B cell (primary cell): Measurements from ENCODE around the gene FMN2. TPM values are rescaled to one million over a fixed set of nuclear protein-coding genes. Genes with fewer than 3 reads are reported as not detected.

Source experiments
- ATAC-seq: fragments of 200-7000 bp; cut with Tn5 transposase; one replicate; pipeline ENCODE4 v1.10.0; 2021; ENCODE audit warnings: low read depth, mild to moderate bottlenecking, moderate number of reproducible peaks, moderate library complexity
- CTCF ChIA-PET: fragments of 350-600 bp; sonication (Branson Sonifier 250); formaldehyde crosslinking; loops from one replicate; lab custom pipeline; 2021; ENCODE audit warnings: antibody characterized with exemption, inconsistent platforms; lab: Charles Lee
- POLR2A ChIA-PET: fragments of 350-600 bp; sonication (Branson Sonifier 250); formaldehyde crosslinking; loops from one replicate; lab custom pipeline; 2021; ENCODE audit warnings: antibody characterized with exemption; lab: Charles Lee
- DNase-seq: peaks from one replicate; pipeline ENCODE4 v3.0.0; 2013
- H2AFZ ChIP-seq: 2 replicates; pipeline ENCODE4 v1.6.1; 2012; ENCODE audit warnings: mild to moderate bottlenecking, low read depth, low read length; ENCODE audit not compliant: insufficient read depth, poor library complexity, severe bottlenecking
- H3K27ac ChIP-seq, 2 donors: 1 replicate in 1 of 2; 2 replicates in 1 of 2; pipeline ENCODE4 v1.5.1; 2012 to 2013; ENCODE audit warnings: low read length in 2 of 2, mild to moderate bottlenecking in 2 of 2, moderate library complexity in 1 of 2
- H3K27me3 ChIP-seq, 4 experiments: fragments of 200-600 bp in 1 of 4; sonication (generic) in 1 of 4; replicated peaks in 1 of 4; 1 replicate in 2 of 4; 2 replicates in 2 of 4; pipeline versions ENCODE4 v1.6.1 to v1.7.0; 2013 to 2016; ENCODE audit warnings: low read length in 3 of 4, mild to moderate bottlenecking in 2 of 4, mixed read lengths in 1 of 4, moderate library complexity in 1 of 4; ENCODE audit not compliant: insufficient read depth in 4 of 4, control insufficient read depth in 3 of 4; ENCODE audit errors: control extremely low read depth in 1 of 4
- H3K36me3 ChIP-seq, 2 experiments: replicated peaks in 1 of 2; 1 replicate in 1 of 2; 2 replicates in 1 of 2; pipeline versions ENCODE4 v1.6.1 to v1.7.1; 2013; ENCODE audit warnings: low read length in 1 of 2; ENCODE audit not compliant: insufficient read depth in 2 of 2, control insufficient read depth in 1 of 2; ENCODE audit errors: control extremely low read depth in 1 of 2, extremely low read depth in 1 of 2
- H3K4me1 ChIP-seq, 2 donors: fragments of 200-600 bp in 1 of 2; sonication (generic) in 1 of 2; 1 replicate in 1 of 2; 2 replicates in 1 of 2; pipeline versions ENCODE4 v1.5.1 to v1.6.1; 2013 to 2017; ENCODE audit warnings: low read length in 2 of 2; ENCODE audit not compliant: control insufficient read depth in 2 of 2, insufficient read depth in 2 of 2
- H3K4me2 ChIP-seq: replicated peaks from 2 replicates; pipeline ENCODE3; 2012; ENCODE audit warnings: mild to moderate bottlenecking, low read depth, low read length; ENCODE audit not compliant: poor library complexity, severe bottlenecking
- H3K4me3 ChIP-seq, 5 experiments: fragments of 200-600 bp in 1 of 5; sonication (generic) in 1 of 5; 1 replicate in 3 of 5; 2 replicates in 2 of 5; pipeline versions ENCODE4 v1.5.1 to v1.7.0; 2011 to 2016; ENCODE audit warnings: low read length in 4 of 5, mild to moderate bottlenecking in 4 of 5, low read depth in 2 of 5, control low read depth in 1 of 5, moderate library complexity in 1 of 5; ENCODE audit not compliant: insufficient read depth in 1 of 5; ENCODE audit errors: control extremely low read depth in 1 of 5, extremely low read depth in 1 of 5
- H3K79me2 ChIP-seq: fragments of 200-600 bp; sonication (generic); one replicate; pipeline ENCODE4 v1.6.0; 2016; ENCODE audit warnings: low read length; ENCODE audit not compliant: control insufficient read depth, insufficient read depth
- H3K9ac ChIP-seq: fragments of 200-600 bp; sonication (generic); 2 replicates; pipeline ENCODE4 v1.6.1; 2017; ENCODE audit warnings: mild to moderate bottlenecking, low read length, moderate library complexity
- H3K9me3 ChIP-seq, 3 donors: one replicate each; pipeline versions ENCODE4 v1.6.1 to v1.7.1; 2013; ENCODE audit warnings: low read length in 2 of 3; ENCODE audit not compliant: control insufficient read depth in 2 of 3, insufficient read depth in 1 of 3; ENCODE audit errors: control extremely low read depth in 1 of 3
- H4K20me1 ChIP-seq: 2 replicates; pipeline ENCODE4 v1.6.0; 2012; ENCODE audit warnings: mild to moderate bottlenecking, low read length; ENCODE audit not compliant: insufficient read depth, control insufficient read depth, poor library complexity, severe bottlenecking
- H3K27ac Mint-ChIP-seq: one replicate; pipeline ENCODE4 v1.8.0; 2021; ENCODE audit warnings: mixed read lengths
- H3K27me3 Mint-ChIP-seq: one replicate; pipeline ENCODE4 v1.8.0; 2021; ENCODE audit warnings: mixed read lengths
- H3K4me1 Mint-ChIP-seq: one replicate; pipeline ENCODE4 v1.8.0; 2021; ENCODE audit warnings: mixed read lengths
- H3K4me3 Mint-ChIP-seq: one replicate; pipeline ENCODE4 v1.8.0; 2021; ENCODE audit warnings: mixed read lengths
- H3K9me3 Mint-ChIP-seq: one replicate; pipeline ENCODE4 v1.8.0; 2022; ENCODE audit warnings: mixed read lengths; ENCODE audit not compliant: insufficient read depth
- EZH2 ChIP-seq: IDR thresholded peaks from 2 replicates; pipeline ENCODE4 v1.6.1; 2012; ENCODE audit warnings: borderline replicate concordance, low read depth, mild to moderate bottlenecking, moderate library complexity, low read length; ENCODE audit not compliant: insufficient read depth, poor library complexity, severe bottlenecking
- WGBS: methylation state at CpG from one replicate; pipeline ENCODE4 v1.1.5; 2013; ENCODE audit warnings: missing lambda C conversion rate; ENCODE audit not compliant: insufficient coverage; 5-methylcytosine and 5-hydroxymethylcytosine counted together
- intact Hi-C: fragments of 100-400 bp; cut with micrococcal nuclease; formaldehyde crosslinking; loops from one replicate; pipeline ENCODE4 v1.10.0; 2022
- polyA plus RNA-seq: library from polyadenylated mRNA; depleted of rRNA; stranded (reverse); fragments of >200 nt; gene quantifications from 2 replicates; pipeline ENCODE4 v1.2.3, GENCODE V29; 2012
- total RNA-seq, 2 donors: library from RNA; stranded (reverse); fragments of 120-200 nt in 1 of 2; gene quantifications; 1 replicate in 1 of 2; 2 replicates in 1 of 2; pipeline versions ENCODE4 v1.2.3 to v1.2.4, GENCODE V29; 2013 to 2022
- TF ChIP-seq, protein P1 (sequence below): fragments of 200-600 bp; IDR thresholded peaks from one replicate; pipeline ENCODE4 v1.8.0; 2022; ENCODE audit warnings: antibody characterized with exemption, mild to moderate bottlenecking

The FMN2 gene
- total and polyA plus RNA-seq, 2 donors (not counting 1 experiment from before 2014, with no cell fraction given) = not detected

DNA sequence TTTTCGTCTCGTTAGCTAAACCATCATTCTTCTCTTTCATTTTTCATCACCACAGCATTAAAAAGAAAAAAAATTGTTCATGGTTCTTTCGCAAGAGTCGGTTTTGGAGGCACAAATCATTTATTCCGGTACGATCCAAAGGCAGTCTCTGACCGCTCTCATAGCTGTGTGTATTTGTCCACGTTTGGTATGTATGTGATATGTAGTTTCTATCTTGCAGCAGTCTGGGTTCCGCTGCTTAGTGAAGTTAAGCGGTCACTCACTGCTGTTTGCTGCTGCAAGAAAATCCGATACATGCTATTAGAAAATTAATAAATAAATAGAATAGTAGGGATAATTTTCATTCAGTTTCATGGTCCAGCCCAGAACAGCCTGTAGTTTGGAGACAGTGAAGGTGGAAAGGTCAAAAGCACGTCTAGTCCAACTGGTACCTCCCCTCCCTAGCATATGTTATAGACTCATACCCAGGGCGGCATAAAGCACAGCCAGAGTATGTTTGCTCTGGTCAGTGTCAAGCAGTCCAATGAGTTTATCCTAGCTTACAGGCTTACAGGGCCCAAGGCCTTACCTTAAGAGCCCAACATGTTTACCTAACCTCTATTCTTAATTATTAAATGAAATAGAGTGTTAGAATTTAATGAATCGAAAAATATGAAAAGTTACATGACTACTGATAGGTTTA is 2.5 kb downstream of the FMN2 start:
- Histone ChIP-seq H3K9me3 (peaks cover 0 to 10% (median 0%) of the 10 kb centered on the region in 3 donors), H3K4me3 (no peak overlapping the region), H3K36me3 (no peaks in the 10 kb centered on the region), H3K4me2 (no peak overlapping the region), H3K79me2 (no peaks in the 10 kb centered on the region), H3K27ac (no peak overlapping the region), H3K27me3 (peaks cover 0 to 17% (median 11%) of the 10 kb centered on the region in 4 experiments), H3K9ac (no peak overlapping the region), H3K4me1 (no peaks in the 10 kb centered on the region), H4K20me1 (no peaks in the 10 kb centered on the region), H2AFZ (no peak overlapping the region)
- no peak for DNase-seq
- no peak for ATAC-seq
- peaks cover 5% of the 10 kb centered on the region for H3K4me1 Mint-ChIP-seq
- H3K9me3 Mint-ChIP-seq = no peaks in the 10 kb centered on the region
- CTCF ChIA-PET = interaction anchor here (1.1 kb wide), 1 partner anchor 56 kb away, joined by 3 read pairs; no protein-coding TSS in a partner anchor
- POLR2A ChIA-PET = no interaction called here
- no peak overlapping the region for H3K27ac Mint-ChIP-seq
- H3K27me3 Mint-ChIP-seq = peaks cover 33% of the 10 kb centered on the region
- intact Hi-C loops = no loop called here
- 92% methylated on average over 5 of the region's 14 CpGs for WGBS
- no peak overlapping the region for H3K4me3 Mint-ChIP-seq
- TF ChIP-seq, protein P1, sequence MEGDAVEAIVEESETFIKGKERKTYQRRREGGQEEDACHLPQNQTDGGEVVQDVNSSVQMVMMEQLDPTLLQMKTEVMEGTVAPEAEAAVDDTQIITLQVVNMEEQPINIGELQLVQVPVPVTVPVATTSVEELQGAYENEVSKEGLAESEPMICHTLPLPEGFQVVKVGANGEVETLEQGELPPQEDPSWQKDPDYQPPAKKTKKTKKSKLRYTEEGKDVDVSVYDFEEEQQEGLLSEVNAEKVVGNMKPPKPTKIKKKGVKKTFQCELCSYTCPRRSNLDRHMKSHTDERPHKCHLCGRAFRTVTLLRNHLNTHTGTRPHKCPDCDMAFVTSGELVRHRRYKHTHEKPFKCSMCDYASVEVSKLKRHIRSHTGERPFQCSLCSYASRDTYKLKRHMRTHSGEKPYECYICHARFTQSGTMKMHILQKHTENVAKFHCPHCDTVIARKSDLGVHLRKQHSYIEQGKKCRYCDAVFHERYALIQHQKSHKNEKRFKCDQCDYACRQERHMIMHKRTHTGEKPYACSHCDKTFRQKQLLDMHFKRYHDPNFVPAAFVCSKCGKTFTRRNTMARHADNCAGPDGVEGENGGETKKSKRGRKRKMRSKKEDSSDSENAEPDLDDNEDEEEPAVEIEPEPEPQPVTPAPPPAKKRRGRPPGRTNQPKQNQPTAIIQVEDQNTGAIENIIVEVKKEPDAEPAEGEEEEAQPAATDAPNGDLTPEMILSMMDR = no peak
- TF ChIP-seq EZH2 = no peak

DNA sequence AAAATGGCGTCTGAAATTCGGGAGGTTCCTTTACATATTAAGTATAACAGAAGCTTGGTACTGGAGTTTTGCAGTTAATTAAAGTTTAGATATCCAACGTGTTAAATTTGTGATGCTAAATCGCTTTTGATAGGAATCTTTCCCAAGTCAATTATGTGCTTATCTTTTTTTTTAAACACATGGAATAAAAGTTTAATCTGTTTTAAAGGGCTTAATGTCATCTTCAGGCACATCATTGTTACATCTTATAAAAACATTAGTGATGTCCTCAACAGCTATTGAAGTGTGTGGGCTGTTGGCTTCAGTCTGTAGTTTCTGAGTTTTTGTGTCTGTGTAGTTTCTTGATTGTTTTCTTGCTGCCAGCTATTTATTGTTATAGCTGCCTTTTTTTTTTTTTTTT is 5.3 kb downstream of the FMN2 start:
- POLR2A ChIA-PET = no interaction called here
- no peaks in the 10 kb centered on the region for H3K4me1 Mint-ChIP-seq
- ATAC-seq (no peak), DNase-seq (no peak)
- H3K27ac Mint-ChIP-seq = no peak overlapping the region
- peaks cover 14% of the 10 kb centered on the region for H3K27me3 Mint-ChIP-seq
- H3K36me3 ChIP-seq = no peaks in the 10 kb centered on the region
- no peak overlapping the region for H2AFZ ChIP-seq
- intact Hi-C loops = no loop called here
- H3K27ac ChIP-seq = no peak overlapping the region
- no peaks in the 10 kb centered on the region for H4K20me1 ChIP-seq
- H3K4me3 Mint-ChIP-seq = no peak overlapping the region
- peaks cover 0 to 14% (median 0%) of the 10 kb centered on the region in 3 donors for H3K9me3 ChIP-seq
- no peak overlapping the region for H3K4me2 ChIP-seq
- H3K9ac ChIP-seq = no peak overlapping the region
- H3K4me3 ChIP-seq = no peak overlapping the region
- CTCF ChIA-PET = interaction anchor here (0.7 to 1.5 kb wide), 2 partner anchors 32 to 108 kb away, joined by 3 read pairs; no protein-coding TSS in a partner anchor
- H3K79me2 ChIP-seq = no peaks in the 10 kb centered on the region
- WGBS = no CpG with 5 or more reads among the region's 4 CpGs
- H3K4me1 ChIP-seq = no peaks in the 10 kb centered on the region
- H3K9me3 Mint-ChIP-seq = no peaks in the 10 kb centered on the region
- peaks cover 0 to 11% (median 5%) of the 10 kb centered on the region in 4 experiments for H3K27me3 ChIP-seq
- TF ChIP-seq, protein P1 = no peak
- TF ChIP-seq EZH2 = no peak
